NCI-H1694 treated with DMSO at 0.1 percent for 48 hours (cell line): ENCODE results near the gene IRS2.
"Not testable (repeated sequence)": the region's sequence is repeated elsewhere in the genome, so short reads cannot be mapped to it uniquely, and the experiment has no call there.

Experiments
- DNase-seq: peaks from one replicate; lab custom pipeline; 2025; lab: John Stamatoyannopoulos, UW

The IRS2 gene

GRCh38 chr13:109733550-109733949, 52.8 kb downstream of the IRS2 start:
- DNase-seq: no peak

- not testable (repeated sequence) for DNase-seq
These were observed 53.8 kb downstream of the IRS2 start for GRCh38 chr13:109732470-109733170.

GRCh38 chr13:109730812-109731335, 55.5 kb downstream of the IRS2 start:
- no peak for DNase-seq

DNA sequence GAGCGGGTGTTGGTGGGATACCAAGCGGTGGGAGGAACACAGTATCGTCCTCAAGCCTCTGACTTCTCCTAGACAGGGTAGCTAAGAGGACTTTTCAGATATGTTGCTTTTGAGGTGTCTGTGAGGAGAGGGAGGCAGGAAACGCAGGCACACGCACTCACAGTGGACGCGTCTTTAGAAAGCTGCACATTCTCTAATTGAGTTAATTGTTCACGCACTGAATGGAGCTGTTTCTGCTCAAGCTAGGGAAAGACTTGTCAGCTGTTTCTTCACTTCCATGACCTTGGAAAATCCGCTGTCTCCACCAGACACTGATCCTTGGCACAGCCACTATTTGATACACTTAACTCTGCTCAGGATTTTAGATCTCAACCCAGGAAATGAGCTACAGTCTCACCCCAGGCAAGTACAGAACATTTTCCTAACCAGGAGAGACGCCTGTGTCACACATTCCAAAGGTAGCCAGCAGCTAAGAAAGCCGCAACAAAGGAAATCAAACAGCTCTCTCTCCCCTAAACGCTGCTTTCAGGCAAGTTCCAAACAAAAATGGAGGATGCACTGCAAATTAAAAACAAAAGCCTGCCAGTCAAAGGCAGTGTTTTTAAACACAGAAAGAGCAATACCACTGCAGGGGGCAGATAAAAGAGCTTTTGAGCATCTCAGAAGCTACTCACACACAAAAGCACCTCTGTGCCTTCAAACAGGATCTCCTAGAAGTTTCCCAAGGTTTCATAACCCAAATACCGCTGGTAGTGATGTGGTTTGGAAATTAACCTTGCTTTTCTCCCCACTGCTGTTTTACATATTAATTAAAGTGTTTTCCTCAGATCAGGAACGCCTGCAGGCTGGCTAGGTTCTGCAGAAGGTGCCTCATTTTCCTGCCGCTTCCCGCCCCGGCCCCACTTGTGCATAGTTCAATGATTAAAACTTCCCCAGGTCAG, 57.3 kb downstream of the IRS2 start:
- no peak for DNase-seq

GRCh38 chr13:109728061-109728460, 58.3 kb downstream of the IRS2 start:
- DNase-seq: no peak

GRCh38 chr13:109727251-109727650, 59.1 kb downstream of the IRS2 start:
- DNase-seq: no peak

DNA sequence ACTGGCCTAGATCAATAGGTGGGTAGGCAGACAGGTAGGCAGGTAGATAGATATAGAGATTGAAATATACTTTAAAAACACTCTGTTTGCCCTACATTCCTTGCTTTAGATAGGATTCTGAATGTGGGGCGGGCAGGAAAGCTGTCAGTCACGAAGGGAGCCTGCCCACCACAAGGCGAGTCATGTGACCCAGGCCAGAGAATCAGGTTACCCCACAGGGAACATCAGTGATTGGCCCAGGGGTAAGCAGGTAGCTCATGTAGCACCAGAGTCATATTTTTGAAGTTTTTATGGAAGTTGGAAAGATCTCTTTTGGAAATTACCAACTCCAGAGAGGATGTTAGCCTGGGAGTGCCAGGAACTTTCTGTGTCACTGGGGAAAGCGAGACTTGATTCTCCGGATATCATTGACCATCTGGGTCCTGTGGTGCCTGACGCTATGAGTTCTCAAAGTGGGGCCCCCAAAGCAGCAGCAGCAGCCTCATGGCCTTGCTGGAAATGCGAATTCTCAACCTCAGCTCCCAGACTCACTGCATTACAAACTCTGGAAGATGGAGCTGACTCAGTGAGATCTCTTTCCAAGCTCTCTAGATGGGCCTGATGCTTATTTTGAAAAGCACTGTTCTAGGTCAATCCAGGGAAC, 60.3 kb downstream of the IRS2 start:
- no peak for DNase-seq

DNA sequence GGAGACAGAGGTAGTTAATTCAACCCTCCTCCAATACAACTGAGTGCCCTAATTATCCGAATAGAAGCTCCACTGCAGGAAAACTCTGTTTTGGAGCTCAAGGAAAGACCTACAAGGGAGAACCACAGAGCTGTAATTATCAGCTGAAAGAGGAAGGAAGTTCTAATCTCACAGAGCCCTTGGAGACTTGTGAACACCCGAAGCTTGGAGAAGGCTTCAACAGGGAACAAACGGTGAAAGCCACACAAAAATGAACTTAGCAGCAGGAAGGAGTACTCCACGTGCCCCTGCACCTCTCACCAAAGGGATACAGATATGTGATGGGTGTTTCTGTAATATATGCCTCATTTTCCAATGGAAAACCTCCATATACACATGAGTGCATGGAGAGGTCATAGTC, 61.1 kb downstream of the IRS2 start:
- no peak for DNase-seq

DNA sequence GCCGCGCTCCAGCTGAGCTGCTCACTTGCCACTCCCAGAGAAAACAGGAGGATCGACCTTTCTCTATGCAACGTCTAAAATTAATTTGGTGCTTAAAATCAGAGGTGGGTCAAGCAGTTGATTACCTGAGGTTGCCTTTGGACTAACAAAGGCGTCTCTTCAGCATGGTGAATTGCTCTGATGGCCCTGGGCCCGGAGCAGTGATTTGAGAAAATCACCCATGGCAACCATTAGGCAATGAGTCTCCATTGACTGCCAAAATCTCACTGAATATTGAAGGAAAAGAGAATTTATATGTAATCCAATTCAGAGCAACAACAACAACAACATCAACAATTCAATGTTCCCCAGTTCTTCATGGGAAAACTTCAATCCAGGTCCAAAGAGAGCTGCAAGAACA, 61.8 kb downstream of the IRS2 start:
- DNase-seq: no peak

- no peak for DNase-seq
These were observed 63.3 kb downstream of the IRS2 start for GRCh38 chr13:109723046-109723445.

DNA sequence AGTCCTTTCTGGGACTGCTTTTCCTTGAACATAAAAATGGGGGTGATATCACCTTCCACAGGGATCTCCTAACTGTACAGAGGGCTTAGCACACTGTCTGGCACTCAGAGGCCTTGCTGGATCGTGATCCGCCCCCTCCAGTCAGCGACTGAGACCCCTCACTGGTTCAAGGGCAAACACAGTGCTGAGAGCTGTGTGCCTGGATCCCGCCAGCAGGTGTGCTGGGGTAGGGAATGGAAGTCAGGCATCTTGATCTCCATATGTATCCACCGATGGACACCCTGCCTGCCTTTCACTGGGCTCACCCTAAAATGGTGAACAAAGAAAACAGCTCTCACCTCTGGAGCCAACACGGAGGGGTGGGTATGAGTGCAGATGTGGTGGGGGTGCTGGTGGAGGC, 64.3 kb downstream of the IRS2 start:
- DNase-seq: no peak

- no peak for DNase-seq
These were observed 65.6 kb downstream of the IRS2 start for GRCh38 chr13:109720758-109721184.

DNA sequence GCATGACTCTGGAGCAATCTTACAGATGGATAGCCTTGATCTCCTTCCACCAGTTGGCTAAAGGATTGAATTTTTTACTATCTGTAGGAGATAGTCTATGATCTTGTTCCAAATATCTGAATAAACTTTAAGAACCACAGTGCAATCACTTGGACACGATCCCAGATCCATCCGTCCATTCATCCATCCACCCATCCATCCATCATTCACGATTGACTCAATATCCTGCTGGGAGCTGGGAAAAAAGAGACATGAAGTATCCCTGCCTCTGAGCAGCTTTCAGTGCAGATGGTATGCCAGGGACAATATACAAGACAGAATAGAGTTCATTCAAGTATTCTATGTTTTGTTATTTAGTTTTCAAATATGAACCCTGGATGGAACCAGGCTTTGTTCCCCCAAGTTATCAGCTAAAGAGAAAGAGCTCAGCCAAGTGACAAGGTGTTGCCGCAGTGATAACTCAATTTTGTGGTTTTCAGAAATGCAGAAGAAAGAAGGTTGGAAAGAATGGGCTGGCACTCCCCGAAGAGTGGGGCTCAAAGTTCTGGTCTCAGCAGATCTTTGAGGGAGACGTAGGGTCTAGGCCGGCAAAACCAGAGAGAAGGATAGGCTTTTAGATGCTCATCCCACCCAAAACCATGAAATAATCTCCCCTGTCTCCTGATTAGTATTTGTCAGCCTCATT, 66.3 kb downstream of the IRS2 start:
- DNase-seq: no peak

DNA sequence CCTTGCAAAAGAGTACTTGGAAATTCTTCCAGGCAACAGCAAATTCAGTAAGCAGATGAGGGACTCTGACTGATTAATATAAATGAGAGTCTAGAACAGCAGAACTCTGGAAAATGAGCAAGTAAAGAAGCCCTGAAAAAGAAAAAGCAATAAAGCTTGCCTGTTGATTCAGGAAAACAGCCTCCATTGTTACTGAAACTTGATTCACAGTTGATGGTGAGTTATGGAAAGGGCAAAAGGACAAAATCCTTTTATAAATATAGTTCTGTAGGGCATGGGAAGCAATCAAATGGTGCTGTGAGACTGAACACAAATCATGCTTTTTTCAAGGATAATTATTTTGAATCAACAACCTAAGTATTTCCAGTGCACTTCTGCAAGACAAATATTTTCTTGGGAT, 67.7 kb downstream of the IRS2 start:
- DNase-seq: no peak

DNA sequence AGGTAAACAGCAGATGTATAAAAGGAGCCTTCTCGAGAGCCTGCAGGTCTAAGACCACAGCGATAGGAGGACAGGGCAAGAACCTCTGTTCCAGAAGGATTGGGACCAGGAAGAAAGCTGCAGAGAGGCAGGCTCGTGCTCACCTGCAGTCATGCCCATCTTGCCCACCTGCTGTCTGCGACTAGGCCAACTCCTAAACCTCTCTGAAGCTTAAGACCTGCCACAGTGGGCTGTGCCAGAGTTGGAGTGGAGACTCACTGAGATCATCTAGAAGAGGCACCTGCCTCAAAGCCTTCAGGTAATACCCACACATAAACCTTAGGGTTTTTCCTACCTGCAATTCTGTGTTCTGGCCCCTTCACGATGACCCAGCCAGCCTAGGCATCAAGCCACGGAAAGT, 68.7 kb downstream of the IRS2 start:
- DNase-seq: no peak

DNA sequence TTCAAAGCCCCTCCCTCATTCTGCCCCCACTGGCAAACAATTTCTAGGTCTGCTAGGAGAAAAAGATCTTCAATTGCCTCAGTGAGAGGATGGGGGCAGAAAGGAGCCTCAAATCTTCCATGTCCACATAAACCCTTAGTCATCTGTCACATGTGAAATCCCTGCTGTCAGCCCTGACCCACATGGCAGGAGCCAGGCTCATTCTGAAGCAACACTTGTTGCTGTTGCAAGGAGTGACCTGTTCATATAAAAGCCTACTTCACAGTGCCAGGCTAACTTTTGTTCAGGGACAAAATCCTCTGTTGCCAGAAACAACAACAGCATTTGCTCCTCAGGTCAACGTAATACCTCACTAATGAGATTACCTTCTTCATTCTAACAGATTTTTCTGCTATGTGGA, 70.5 kb downstream of the IRS2 start:
- DNase-seq: no peak

GRCh38 chr13:109713681-109714080, 72.7 kb downstream of the IRS2 start:
- DNase-seq: no peak

DNA sequence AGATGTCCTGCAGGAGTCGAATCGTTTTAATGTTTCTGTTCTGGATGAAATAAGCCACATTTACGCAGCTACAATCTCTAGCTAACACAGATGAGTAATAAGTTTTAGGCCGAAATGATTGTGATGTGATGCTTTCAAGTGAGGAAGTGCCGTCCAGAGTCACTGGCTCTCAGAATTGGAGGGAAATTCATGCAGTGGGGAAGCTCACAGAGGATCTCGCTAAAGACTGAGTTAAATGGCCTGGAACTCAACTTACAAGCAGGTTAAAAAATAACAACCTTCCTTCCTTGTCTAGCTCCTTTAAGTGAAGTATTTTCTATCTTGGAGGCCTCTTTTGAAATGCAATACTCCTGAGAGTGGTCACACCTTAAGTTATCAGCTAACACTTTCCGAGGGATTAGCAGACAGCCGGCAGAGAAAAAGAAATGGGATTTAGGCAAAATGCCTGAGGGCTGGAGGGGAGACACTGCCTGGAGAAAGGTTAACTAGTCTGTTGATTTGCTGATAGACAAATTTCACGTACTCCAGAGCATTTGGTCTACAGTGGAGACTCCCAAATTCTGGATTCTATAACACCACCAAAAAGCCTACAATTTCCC, 74.2 kb downstream of the IRS2 start:
- DNase-seq: no peak

GRCh38 chr13:109707742-109708617, 78.4 kb downstream of the IRS2 start:
- DNase-seq: no peak

- DNase-seq: no peak
These were observed 79.2 kb downstream of the IRS2 start for GRCh38 chr13:109707044-109707741.
